ENCODE measurements around the gene ZNF408. TPM values are rescaled to one million over a fixed set of nuclear protein-coding genes. Genes with fewer than 3 reads are reported as not detected.
A peak's percentile ranks its signal among the peaks of the same experiment; 100 is the strongest.
"Not testable (repeated sequence)": the region's sequence is repeated elsewhere in the genome, so short reads cannot be mapped to it uniquely, and the experiment has no call there.

ZNF408 gene
- total RNA-seq, 2 experiments from 2014 or later = 12.6 to 15.0 TPM

DNA sequence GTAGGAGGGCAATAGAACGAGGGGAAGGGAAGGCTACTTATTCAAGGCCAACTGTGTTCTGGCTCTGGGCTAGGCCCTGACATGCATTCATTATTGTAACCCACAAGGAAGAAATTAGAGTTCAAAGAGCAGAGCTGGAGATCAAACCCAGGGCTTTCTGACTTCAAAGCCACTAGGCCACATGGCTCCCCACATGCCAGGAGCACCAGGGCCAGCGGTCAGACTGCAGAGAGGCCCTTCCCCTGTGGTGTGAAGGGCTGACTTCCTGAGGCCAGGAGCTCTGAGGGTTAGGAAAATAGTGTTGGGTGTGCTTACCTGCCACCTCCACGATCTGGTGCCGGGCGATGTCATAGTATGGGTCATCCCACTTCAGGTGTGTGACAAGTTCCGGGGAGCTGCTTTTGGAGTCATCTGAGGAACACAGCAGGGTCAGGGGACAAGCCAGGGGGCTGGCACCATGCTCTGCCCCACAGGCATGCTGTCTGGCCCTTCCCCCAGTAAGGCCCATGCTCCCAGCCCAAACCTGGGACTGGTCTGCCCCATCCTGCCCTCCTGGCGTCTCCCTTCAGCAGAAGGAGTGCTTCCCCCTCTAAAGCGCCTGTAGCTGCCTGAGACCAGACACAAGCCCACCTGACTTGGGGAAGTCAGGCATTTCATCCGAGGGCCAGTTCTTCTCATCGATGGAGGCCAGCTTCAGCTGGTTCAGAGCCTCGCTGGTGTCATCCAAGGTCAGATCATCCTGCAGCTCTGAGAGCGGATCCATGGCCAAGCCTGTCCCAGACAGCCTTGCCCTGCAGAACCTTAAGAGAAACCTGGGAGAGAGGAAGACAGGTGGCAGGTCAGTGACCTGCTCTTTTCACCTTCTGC, 5.3 kb upstream of the ZNF408 start:
- ATAC-seq (no peak), DNase-seq (no peak)
- H3K4me3 Mint-ChIP-seq = no peak overlapping the region
- H3K27me3 Mint-ChIP-seq = no peaks in the 10 kb centered on the region
- CTCF ChIA-PET = interaction anchor here (1.5 kb wide), 1 partner anchor 25 kb away, joined by 5 read pairs; no protein-coding TSS in a partner anchor
- H3K9me3 Mint-ChIP-seq (ENCODE audit: low read depth) = no peaks in the 10 kb centered on the region
- peaks cover 5% of the 10 kb centered on the region for H3K36me3 Mint-ChIP-seq
- H3K27ac Mint-ChIP-seq = no peak overlapping the region
- H3K4me1 Mint-ChIP-seq = peaks cover 20% of the 10 kb centered on the region

DNA sequence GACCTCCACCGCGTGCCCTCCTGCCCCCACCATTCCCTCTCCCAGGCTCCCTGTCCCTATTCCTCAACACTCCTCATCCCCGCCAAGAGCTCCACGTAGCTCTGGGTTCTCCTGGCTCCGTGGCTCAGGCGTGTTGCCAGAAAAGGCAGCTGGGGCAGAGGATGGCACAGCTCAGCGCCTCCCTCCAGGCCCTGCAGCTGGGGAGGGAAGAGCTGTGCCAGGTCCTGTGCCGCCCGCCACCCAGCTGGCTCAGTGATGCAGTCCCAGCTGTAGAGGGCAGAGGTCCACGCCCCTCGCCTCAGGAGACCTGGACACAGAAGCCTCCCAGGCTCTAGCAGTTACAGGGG, 4.6 kb upstream of the ZNF408 start:
- CTCF ChIA-PET = interaction anchor here (1.5 kb wide), 1 partner anchor 25 kb away, joined by 5 read pairs; no protein-coding TSS in a partner anchor
- H3K4me1 Mint-ChIP-seq = peaks cover 20% of the 10 kb centered on the region
- no peaks in the 10 kb centered on the region for H3K9me3 Mint-ChIP-seq (ENCODE audit: low read depth)
- no peaks in the 10 kb centered on the region for H3K27me3 Mint-ChIP-seq
- DNase-seq (no peak), ATAC-seq (no peak)
- H3K36me3 Mint-ChIP-seq = peaks cover 6% of the 10 kb centered on the region
- no peak overlapping the region for H3K4me3 Mint-ChIP-seq
- no peak overlapping the region for H3K27ac Mint-ChIP-seq

DNA sequence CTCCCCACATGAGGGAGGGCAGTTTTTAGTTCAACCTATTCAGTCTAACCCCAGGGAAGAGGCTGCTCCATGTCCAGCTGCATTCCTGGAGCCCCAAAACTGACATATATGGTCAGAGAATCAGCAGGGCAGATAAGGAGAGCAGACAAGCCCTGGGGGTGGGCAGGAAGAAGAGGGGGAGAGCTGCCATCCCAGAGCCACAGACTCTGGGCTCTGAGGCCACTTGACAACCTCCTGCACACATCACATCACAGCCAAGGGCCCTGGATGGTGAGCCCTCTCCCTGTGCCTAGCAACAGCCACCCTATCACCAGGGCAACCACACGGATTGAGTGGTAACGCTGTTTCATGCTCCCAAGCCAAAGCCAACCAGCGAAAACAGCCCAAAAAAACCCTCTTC, 3.5 kb upstream of the ZNF408 start:
- H3K27ac Mint-ChIP-seq = peak overlapping the region; percentile 56
- H3K9me3 Mint-ChIP-seq (ENCODE audit: low read depth) = no peaks in the 10 kb centered on the region
- peaks cover 8% of the 10 kb centered on the region for H3K36me3 Mint-ChIP-seq
- H3K4me3 Mint-ChIP-seq = no peak overlapping the region
- no peak for ATAC-seq
- H3K4me1 Mint-ChIP-seq = peaks cover 29% of the 10 kb centered on the region
- CTCF ChIA-PET = interaction anchor here (0.8 to 1.5 kb wide), 3 partner anchors 10 to 82 kb away, joined by 3 to 5 read pairs (median 4); no protein-coding TSS in a partner anchor
- no peaks in the 10 kb centered on the region for H3K27me3 Mint-ChIP-seq
- no peak for DNase-seq

DNA sequence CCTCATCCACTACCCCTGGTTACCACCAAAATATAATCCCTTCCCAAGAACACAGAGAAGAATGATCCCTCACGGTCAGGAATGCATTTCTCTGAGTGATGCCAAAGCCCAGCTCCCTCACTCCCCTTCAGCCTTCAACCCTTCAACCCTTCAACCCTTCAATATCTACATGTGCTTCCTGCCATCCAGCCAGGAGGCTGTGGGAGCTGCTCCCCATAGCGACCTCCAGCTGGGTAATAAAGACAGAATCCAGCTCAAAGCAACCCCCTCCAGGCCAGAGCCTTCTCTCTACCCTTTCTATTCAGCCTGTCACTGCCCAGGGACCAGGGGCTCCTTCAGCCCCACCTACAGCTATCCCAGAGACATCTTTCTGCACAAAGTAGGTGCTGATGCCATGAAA, 3.1 kb upstream of the ZNF408 start:
- ATAC-seq (no peak), DNase-seq (no peak)
- H3K27me3 Mint-ChIP-seq = no peaks in the 10 kb centered on the region
- no peak overlapping the region for H3K4me3 Mint-ChIP-seq
- CTCF ChIA-PET = interaction anchor here (0.8 to 1.1 kb wide), 2 partner anchors 10 to 83 kb away, joined by 3 to 4 read pairs; no protein-coding TSS in a partner anchor
- H3K36me3 Mint-ChIP-seq = peaks cover 12% of the 10 kb centered on the region
- no peaks in the 10 kb centered on the region for H3K9me3 Mint-ChIP-seq (ENCODE audit: low read depth)
- H3K4me1 Mint-ChIP-seq = peaks cover 33% of the 10 kb centered on the region
- H3K27ac Mint-ChIP-seq = peak overlapping the region; percentile 56

DNA sequence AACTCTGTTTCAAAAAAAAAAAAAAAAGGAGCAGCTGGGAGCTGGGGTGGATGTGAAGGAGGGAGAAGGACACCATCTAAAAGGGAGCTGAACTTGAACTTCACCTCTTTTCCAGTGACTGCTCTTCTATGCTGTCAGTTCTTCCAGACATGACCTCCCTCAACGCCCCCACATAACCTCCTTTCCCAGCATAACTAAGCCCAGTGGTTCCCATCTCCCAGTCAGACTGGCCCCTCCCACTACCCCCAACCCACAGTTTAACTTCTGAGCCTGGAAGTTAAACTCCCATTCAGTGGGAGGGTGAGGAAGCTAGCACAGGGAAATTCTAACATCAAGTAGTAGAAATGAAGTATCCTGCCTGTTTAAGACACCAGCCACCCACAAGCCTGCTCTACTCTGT, 2.2 kb upstream of the ZNF408 start:
- no peak for ATAC-seq
- Mint-ChIP-seq H3K36me3 (peaks cover 18% of the 10 kb centered on the region), H3K4me1 (peaks cover 41% of the 10 kb centered on the region), H3K9me3 (ENCODE audit: low read depth) (no peaks in the 10 kb centered on the region), H3K4me3 (no peak overlapping the region), H3K27me3 (no peaks in the 10 kb centered on the region), H3K27ac (peak overlapping the region; percentile 50)
- CTCF ChIA-PET = no interaction called here
- DNase-seq = no peak

DNA sequence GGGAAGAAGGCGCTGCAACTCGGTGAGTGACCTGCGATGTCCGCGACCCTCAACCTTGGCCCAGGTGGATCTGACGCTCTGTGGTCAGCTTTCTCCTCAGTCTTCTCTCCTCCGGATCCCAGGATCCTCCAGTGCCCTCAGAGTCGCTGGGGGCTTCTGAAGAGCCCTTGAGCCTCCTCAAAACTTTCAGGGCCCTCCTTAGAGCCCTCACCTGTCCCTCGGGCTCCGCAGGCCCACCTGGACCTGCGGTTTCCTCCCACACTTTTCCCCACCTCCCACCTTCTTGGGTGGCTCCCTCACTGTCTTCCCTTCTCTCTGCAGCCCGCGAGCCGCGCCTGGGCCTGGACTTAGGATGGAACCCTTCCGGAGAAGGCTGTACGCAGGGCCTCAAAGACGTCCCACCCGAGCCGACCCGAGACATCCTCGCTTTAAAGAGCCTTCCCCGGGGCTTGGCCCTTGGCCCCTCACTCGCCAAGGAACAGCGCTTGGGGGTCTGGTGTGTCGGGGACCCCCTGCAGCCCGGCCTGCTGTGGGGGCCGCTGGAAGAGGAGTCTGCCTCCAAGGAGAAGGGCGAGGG, 335 bp downstream of the ZNF408 start:
- peak; percentile 49 for DNase-seq
- no peaks in the 10 kb centered on the region for H3K27me3 Mint-ChIP-seq
- H3K4me1 Mint-ChIP-seq = peaks cover 41% of the 10 kb centered on the region
- peak overlapping the region; percentile 89 for H3K4me3 Mint-ChIP-seq
- no peak for ATAC-seq
- H3K9me3 Mint-ChIP-seq (ENCODE audit: low read depth) = no peaks in the 10 kb centered on the region
- H3K36me3 Mint-ChIP-seq = peaks cover 27% of the 10 kb centered on the region
- CTCF ChIA-PET = interaction anchor here (0.7 to 1.7 kb wide), 6 partner anchors 8 to 211 kb away, joined by 3 to 8 read pairs (median 4); partner anchors contain the start of genes ATG13 and HARBI1
- H3K27ac Mint-ChIP-seq = peak overlapping the region; percentile 92

DNA sequence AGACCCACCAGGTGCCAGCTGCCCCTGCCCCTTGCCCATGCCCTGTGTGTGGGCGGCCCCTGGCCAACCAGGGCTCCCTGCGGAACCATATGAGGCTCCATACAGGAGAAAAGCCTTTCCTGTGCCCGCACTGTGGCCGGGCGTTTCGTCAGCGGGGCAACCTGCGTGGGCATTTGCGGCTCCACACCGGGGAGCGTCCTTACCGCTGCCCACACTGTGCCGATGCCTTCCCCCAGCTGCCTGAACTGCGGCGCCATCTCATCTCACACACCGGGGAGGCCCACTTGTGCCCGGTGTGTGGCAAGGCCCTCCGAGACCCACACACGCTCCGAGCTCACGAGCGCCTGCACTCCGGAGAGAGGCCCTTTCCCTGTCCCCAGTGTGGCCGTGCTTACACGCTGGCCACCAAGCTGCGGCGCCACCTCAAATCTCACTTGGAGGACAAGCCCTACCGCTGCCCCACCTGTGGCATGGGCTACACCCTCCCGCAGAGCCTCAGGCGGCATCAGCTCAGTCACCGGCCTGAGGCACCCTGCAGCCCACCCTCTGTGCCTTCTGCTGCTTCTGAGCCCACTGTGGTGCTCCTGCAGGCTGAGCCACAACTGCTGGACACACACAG, 4.3 kb downstream of the ZNF408 start:
- Mint-ChIP-seq H3K9me3 (ENCODE audit: low read depth) (no peaks in the 10 kb centered on the region), H3K27me3 (no peaks in the 10 kb centered on the region), H3K4me1 (peaks cover 24% of the 10 kb centered on the region), H3K27ac (no peak overlapping the region), H3K36me3 (peaks cover 37% of the 10 kb centered on the region), H3K4me3 (no peak overlapping the region)
- CTCF ChIA-PET = no interaction called here
- ATAC-seq (no peak), DNase-seq (no peak)

DNA sequence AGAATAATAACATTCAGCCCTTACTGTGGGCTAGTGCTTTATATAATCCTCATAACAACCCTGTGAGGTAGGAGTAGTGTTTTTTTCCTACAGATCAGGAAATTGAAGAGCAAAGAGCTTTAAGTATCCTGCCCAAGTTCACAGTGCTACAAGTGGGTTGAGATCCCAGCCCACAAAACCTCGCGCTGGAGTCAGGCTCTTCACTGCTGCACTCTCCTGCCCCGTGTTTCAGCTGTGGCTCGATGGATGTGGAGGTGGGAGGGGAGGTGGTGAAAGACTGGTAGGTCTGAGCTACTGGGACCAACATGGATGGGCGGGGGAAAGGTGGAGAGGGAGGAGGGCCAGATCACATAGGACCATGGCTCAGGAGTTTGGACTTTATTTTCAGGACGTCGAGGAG, 6.1 kb downstream of the ZNF408 start:
- Mint-ChIP-seq H3K9me3 (ENCODE audit: low read depth) (no peaks in the 10 kb centered on the region), H3K4me3 (no peak overlapping the region), H3K27me3 (no peaks in the 10 kb centered on the region), H3K27ac (no peak overlapping the region), H3K36me3 (peaks cover 31% of the 10 kb centered on the region), H3K4me1 (peaks cover 19% of the 10 kb centered on the region)
- DNase-seq (no peak), ATAC-seq (no peak)
- CTCF ChIA-PET = interaction anchor here (1.4 kb wide), 1 partner anchor 10 kb away, joined by 4 read pairs; no protein-coding TSS in a partner anchor

DNA sequence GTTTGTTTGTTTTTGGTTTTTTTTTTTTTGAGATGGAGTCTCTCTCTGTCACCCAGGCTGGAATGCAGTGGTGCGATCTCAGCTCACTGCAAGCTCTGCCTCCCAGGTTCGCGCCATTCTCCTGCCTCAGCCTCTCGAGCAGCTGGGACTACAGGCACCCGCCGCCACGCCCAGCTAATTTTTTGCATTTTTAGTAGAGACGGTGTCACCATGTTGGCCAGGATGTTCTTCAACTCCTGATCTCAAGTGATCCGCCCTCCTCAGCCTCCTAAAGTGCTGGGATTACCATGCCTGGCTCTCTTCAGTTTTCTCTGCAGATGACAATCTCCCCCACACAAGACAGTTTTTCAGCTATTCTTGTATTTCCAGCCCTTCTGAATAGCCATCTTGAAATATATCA, 8.5 kb downstream of the ZNF408 start:
- not testable (repeated sequence) for H3K27ac Mint-ChIP-seq; H3K4me3 Mint-ChIP-seq; H3K9me3 Mint-ChIP-seq (ENCODE audit: low read depth); DNase-seq; H3K4me1 Mint-ChIP-seq; H3K27me3 Mint-ChIP-seq; ATAC-seq
- CTCF ChIA-PET = interaction anchor here (0.9 kb wide), 1 partner anchor 8 kb away, joined by 4 read pairs; the partner anchor contains the start of gene ZNF408
- peaks cover 15% of the 10 kb centered on the region for H3K36me3 Mint-ChIP-seq

DNA sequence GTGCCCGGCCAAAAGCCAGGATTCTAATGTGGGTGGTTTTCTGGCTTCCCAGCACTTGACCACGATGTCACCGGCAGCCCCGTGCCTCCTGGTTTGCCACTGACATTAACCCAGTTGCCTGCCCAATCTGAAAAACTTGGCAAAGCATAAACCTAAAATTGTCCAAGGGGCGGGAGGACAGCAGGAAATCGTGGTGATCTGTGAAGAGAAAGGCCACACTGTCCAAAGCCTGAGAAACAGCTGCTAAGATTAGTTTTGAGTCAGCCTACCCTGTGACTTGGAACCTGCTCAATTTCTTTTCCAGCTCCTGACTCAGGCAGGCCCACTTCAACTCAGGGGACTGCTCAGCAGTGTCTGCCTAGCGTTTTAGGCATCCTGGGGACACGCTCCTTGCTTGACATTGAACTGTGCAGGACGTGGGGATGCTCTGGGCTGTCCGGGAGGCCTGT, 10.0 kb downstream of the ZNF408 start:
- no peak overlapping the region for H3K27ac Mint-ChIP-seq
- H3K36me3 Mint-ChIP-seq = peaks cover 13% of the 10 kb centered on the region
- no peak overlapping the region for H3K4me3 Mint-ChIP-seq
- H3K27me3 Mint-ChIP-seq = no peaks in the 10 kb centered on the region
- H3K9me3 Mint-ChIP-seq (ENCODE audit: low read depth) = no peaks in the 10 kb centered on the region
- H3K4me1 Mint-ChIP-seq = peaks cover 3% of the 10 kb centered on the region
- CTCF ChIA-PET = no interaction called here
- DNase-seq (no peak), ATAC-seq (no peak)

DNA sequence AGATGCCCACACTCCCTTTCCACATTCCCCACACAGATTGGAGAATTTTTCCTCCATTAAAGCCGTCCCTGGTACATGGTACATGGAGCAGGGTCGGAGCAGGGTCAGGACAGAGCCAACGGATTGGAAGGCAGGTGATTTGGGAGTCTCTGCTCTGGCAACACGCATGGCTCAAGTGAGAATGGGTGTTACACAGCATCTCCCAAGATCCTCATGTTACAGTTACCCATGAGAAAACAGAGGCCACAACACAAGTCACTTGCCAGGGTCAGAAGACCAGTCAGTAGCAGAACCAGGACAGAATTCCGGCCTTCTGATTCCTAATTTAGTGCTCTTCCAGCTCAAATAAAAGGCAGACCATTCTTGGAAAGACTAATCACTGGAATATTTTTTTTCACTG, 10.5 kb downstream of the ZNF408 start:
- ATAC-seq (no peak), DNase-seq (no peak)
- Mint-ChIP-seq H3K27me3 (no peaks in the 10 kb centered on the region), H3K4me3 (no peak overlapping the region), H3K27ac (no peak overlapping the region), H3K4me1 (peaks cover 3% of the 10 kb centered on the region), H3K36me3 (peaks cover 9% of the 10 kb centered on the region), H3K9me3 (ENCODE audit: low read depth) (no peaks in the 10 kb centered on the region)
- CTCF ChIA-PET = no interaction called here

DNA sequence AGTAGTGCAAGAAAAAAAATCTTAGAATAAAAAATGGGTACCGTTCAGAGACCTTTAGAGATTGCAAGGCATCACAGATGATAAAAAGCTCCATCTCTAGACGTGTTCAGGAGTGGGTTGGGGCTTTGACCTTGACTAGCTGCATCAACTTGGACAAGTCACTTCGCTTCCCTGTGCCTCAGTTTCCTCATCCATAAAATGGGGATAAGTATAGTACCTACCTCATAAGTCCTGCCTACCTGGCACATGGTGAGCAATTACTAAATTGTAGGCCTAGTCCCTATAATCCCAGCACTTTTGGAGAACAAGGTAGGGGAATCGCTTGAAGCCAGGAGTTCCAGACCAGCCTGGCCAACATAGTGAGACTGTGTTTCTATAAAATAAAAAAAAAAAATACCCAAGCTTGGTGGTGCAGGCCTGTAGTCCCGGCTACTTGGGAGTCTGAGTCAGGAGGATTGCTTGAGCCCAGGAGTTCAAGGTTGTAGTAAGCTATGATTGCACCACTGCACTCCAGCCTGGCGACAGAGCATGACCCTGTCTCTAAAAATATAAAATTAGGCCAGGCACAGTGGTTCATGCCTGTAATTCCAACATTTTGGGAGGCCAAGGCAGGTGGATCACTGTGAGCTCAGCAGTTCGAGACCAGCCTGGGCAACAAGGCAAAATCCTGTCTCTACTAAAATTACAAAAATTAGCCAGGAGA, 12.2 kb downstream of the ZNF408 start:
- Mint-ChIP-seq H3K27me3 (no peaks in the 10 kb centered on the region), H3K4me1 (no peaks in the 10 kb centered on the region), H3K4me3 (no peak overlapping the region), H3K9me3 (ENCODE audit: low read depth) (no peaks in the 10 kb centered on the region), H3K36me3 (no peaks in the 10 kb centered on the region), H3K27ac (no peak overlapping the region)
- CTCF ChIA-PET = no interaction called here
- ATAC-seq (no peak), DNase-seq (no peak)

DNA sequence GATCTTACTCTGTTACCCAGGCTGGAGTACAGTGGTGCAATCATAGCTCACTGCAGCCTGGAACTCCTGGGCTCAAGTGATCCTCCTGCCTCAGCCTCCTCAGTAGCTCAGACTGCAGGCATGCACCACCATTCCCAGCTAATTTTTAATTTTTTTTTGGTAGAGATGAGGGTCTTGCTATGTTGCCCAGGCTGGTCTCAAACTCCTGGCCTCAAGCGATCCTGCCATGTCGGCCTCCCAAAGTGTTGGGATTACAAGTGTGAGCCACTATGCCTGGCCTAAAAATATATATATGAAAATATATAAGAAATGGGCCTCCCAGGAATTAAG, 17.0 kb downstream of the ZNF408 start:
- H3K4me1 Mint-ChIP-seq; DNase-seq; CTCF ChIA-PET; H3K36me3 Mint-ChIP-seq; H3K27ac Mint-ChIP-seq; H3K9me3 Mint-ChIP-seq (ENCODE audit: low read depth); ATAC-seq; H3K27me3 Mint-ChIP-seq; H3K4me3 Mint-ChIP-seq: not testable (repeated sequence)
